Spleen (tissue), 7 donors: ENCODE data around the gene TMEM198.

Source experiments
- CTCF ChIP-seq, 11 experiments: fragments of 200-600 bp in 7 of 11; fragments of 450-650 bp in 4 of 11; sonication (generic) in 4 of 11; IDR thresholded peaks in 8 of 11; conservative IDR thresholded peaks in 3 of 11; 1 replicate in 7 of 11; 2 replicates in 4 of 11; pipeline versions ENCODE4 v1.4.0 to v1.8.0; 2016 to 2021; ENCODE audit warnings: antibody characterized with exemption in 11 of 11, inconsistent platforms in 4 of 11, mild to moderate bottlenecking in 1 of 11
- POLR2A ChIP-seq, 3 donors: fragments of 450-650 bp; IDR thresholded peaks; one replicate each; pipeline ENCODE4 v1.5.1; 2017; ENCODE audit warnings: antibody characterized with exemption in 3 of 3, mild to moderate bottlenecking in 1 of 3
- POLR2AphosphoS5 ChIP-seq, 3 donors: sonication (generic); formaldehyde crosslinking; IDR thresholded peaks; one replicate each; pipeline ENCODE4 v1.5.1; 2017; ENCODE audit warnings: antibody characterized with exemption in 3 of 3
- donor health status: DM: no; HTN: no; CAD: no; lungs with moderate emphysema.
- donor health status: DM: no; HTN: no; CAD: no.
- donor health status: DM: no; HTN: no; CAD: no.

GRCh38 chr2:219566640-219567039, 22.8 kb downstream of the TMEM198 start:
- TF ChIP-seq CTCF (IDR thresholded peaks at IDR 0.05 in 8 of 11, conservative IDR thresholded peaks at IDR 0.05 in 3 of 11) (no peak), POLR2AphosphoS5 (IDR thresholded peaks at IDR 0.05) (no peak), POLR2A (IDR thresholded peaks at IDR 0.05) (no peak)
